ENCODE measurements around the gene NOM1.
"Not testable (repeated sequence)": the region's sequence is repeated elsewhere in the genome, so short reads cannot be mapped to it uniquely, and the experiment has no call there.

The NOM1 gene

GRCh38 chr7:156950381-156950858 is 908 bp downstream of the NOM1 start:
- Histone ChIP-seq H3K27ac (replicated peaks) (peak overlapping the region; percentile 82), H3K27me3 (ENCODE audit: insufficient read depth, poor library complexity, severe bottlenecking) (peaks cover 2% of the 10 kb centered on the region), H3K4me3 (replicated peaks; ENCODE audit: insufficient read depth, low read length) (peak overlapping the region; percentile 83)
- TF ChIP-seq SPI1 (IDR thresholded peaks at IDR 0.05; ENCODE audit: borderline replicate concordance, low read depth) (0 out of 2 replicates have a peak, but pooled peaks have one; percentile 28), GABPA (IDR thresholded peaks at IDR 0.05; ENCODE audit: low read depth) (no peak)
- peak; percentile 26 to 51 for DNase-seq (ENCODE audit: low read depth in 1 of 2, low spot score in 1 of 2)

- not testable (repeated sequence) for H3K4me3 ChIP-seq (replicated peaks; ENCODE audit: insufficient read depth, low read length); H3K27me3 ChIP-seq (ENCODE audit: insufficient read depth, poor library complexity, severe bottlenecking); DNase-seq (ENCODE audit: low read depth in 1 of 2, low spot score in 1 of 2); H3K27ac ChIP-seq (replicated peaks)
These were observed 3.7 kb downstream of the NOM1 start for GRCh38 chr7:156953215-156953614.

- no peak overlapping the region for H3K27ac ChIP-seq (replicated peaks)
These were observed 5.4 kb downstream of the NOM1 start for GRCh38 chr7:156954941-156955340.

GRCh38 chr7:156956727-156957126 is 7.2 kb downstream of the NOM1 start:
- TF ChIP-seq SPI1 (IDR thresholded peaks at IDR 0.05; ENCODE audit: borderline replicate concordance, low read depth) = no peak
- no peak for TF ChIP-seq GABPA (IDR thresholded peaks at IDR 0.05; ENCODE audit: low read depth)
- TF ChIP-seq CTCF (IDR thresholded peaks at IDR 0.05; ENCODE audit: insufficient read depth, low read length) = no peak
- TF ChIP-seq POLR2AphosphoS5 (IDR thresholded peaks at IDR 0.05; ENCODE audit: low read depth) = no peak
- TF ChIP-seq REST (IDR thresholded peaks at IDR 0.05; ENCODE audit: insufficient replicate concordance, low read depth) = no peak
- Histone ChIP-seq H3K27me3 (ENCODE audit: insufficient read depth, poor library complexity, severe bottlenecking) (no peaks in the 10 kb centered on the region), H3K4me3 (replicated peaks; ENCODE audit: insufficient read depth, low read length) (no peak overlapping the region), H3K27ac (replicated peaks) (no peak overlapping the region)
- DNase-seq (ENCODE audit: low read depth in 1 of 2, low spot score in 1 of 2) = no peak

More at GRCh38 chr7:156954941-156955340, 5.4 kb downstream of the NOM1 start:
- Histone ChIP-seq H3K27me3 (ENCODE audit: insufficient read depth, poor library complexity, severe bottlenecking) (no peaks in the 10 kb centered on the region), H3K4me3 (replicated peaks; ENCODE audit: insufficient read depth, low read length) (no peak overlapping the region)
- TF ChIP-seq GABPA (IDR thresholded peaks at IDR 0.05; ENCODE audit: low read depth) = no peak
- TF ChIP-seq POLR2AphosphoS5 (IDR thresholded peaks at IDR 0.05; ENCODE audit: low read depth) = no peak
- no peak for TF ChIP-seq CTCF (IDR thresholded peaks at IDR 0.05; ENCODE audit: insufficient read depth, low read length)
- no peak for TF ChIP-seq SPI1 (IDR thresholded peaks at IDR 0.05; ENCODE audit: borderline replicate concordance, low read depth)
- TF ChIP-seq REST (IDR thresholded peaks at IDR 0.05; ENCODE audit: insufficient replicate concordance, low read depth) = no peak
- DNase-seq (ENCODE audit: low read depth in 1 of 2, low spot score in 1 of 2) = no peak

GRCh38 chr7:156962145-156962544 is 12.6 kb downstream of the NOM1 start:
- no peaks in the 10 kb centered on the region for H3K27me3 ChIP-seq (ENCODE audit: insufficient read depth, poor library complexity, severe bottlenecking)
- no peak overlapping the region for H3K27ac ChIP-seq (replicated peaks)
- TF ChIP-seq POLR2AphosphoS5 (IDR thresholded peaks at IDR 0.05; ENCODE audit: low read depth) (no peak), REST (IDR thresholded peaks at IDR 0.05; ENCODE audit: insufficient replicate concordance, low read depth) (no peak), SPI1 (IDR thresholded peaks at IDR 0.05; ENCODE audit: borderline replicate concordance, low read depth) (no peak), GABPA (IDR thresholded peaks at IDR 0.05; ENCODE audit: low read depth) (no peak), CTCF (IDR thresholded peaks at IDR 0.05; ENCODE audit: insufficient read depth, low read length) (no peak)
- H3K4me3 ChIP-seq (replicated peaks; ENCODE audit: insufficient read depth, low read length) = no peak overlapping the region
- DNase-seq (ENCODE audit: low read depth in 1 of 2, low spot score in 1 of 2) = no peak
